B cell (primary cell): ENCODE data around the gene ZFHX2. TPM values are rescaled to one million over a fixed set of nuclear protein-coding genes. Genes with fewer than 3 reads are reported as not detected.

ENCODE experiments used
- ATAC-seq: fragments of 200-7000 bp; cut with Tn5 transposase; one replicate; pipeline ENCODE4 v1.10.0; 2021; ENCODE audit warnings: low read depth, mild to moderate bottlenecking, moderate number of reproducible peaks, moderate library complexity
- CTCF ChIA-PET: fragments of 350-600 bp; sonication (Branson Sonifier 250); formaldehyde crosslinking; loops from one replicate; lab custom pipeline; 2021; ENCODE audit warnings: antibody characterized with exemption, inconsistent platforms; lab: Charles Lee
- POLR2A ChIA-PET: fragments of 350-600 bp; sonication (Branson Sonifier 250); formaldehyde crosslinking; loops from one replicate; lab custom pipeline; 2021; ENCODE audit warnings: antibody characterized with exemption; lab: Charles Lee
- DNase-seq: peaks from one replicate; pipeline ENCODE4 v3.0.0; 2013
- H2AFZ ChIP-seq: 2 replicates; pipeline ENCODE4 v1.6.1; 2012; ENCODE audit warnings: mild to moderate bottlenecking, low read depth, low read length; ENCODE audit not compliant: insufficient read depth, poor library complexity, severe bottlenecking
- H3K27ac ChIP-seq, 2 donors: 1 replicate in 1 of 2; 2 replicates in 1 of 2; pipeline ENCODE4 v1.5.1; 2012 to 2013; ENCODE audit warnings: low read length in 2 of 2, mild to moderate bottlenecking in 2 of 2, moderate library complexity in 1 of 2
- H3K27me3 ChIP-seq, 4 experiments: fragments of 200-600 bp in 1 of 4; sonication (generic) in 1 of 4; replicated peaks in 1 of 4; 1 replicate in 2 of 4; 2 replicates in 2 of 4; pipeline versions ENCODE4 v1.6.1 to v1.7.0; 2013 to 2016; ENCODE audit warnings: low read length in 3 of 4, mild to moderate bottlenecking in 2 of 4, mixed read lengths in 1 of 4, moderate library complexity in 1 of 4; ENCODE audit not compliant: insufficient read depth in 4 of 4, control insufficient read depth in 3 of 4; ENCODE audit errors: control extremely low read depth in 1 of 4
- H3K36me3 ChIP-seq, 2 experiments: replicated peaks in 1 of 2; 1 replicate in 1 of 2; 2 replicates in 1 of 2; pipeline versions ENCODE4 v1.6.1 to v1.7.1; 2013; ENCODE audit warnings: low read length in 1 of 2; ENCODE audit not compliant: insufficient read depth in 2 of 2, control insufficient read depth in 1 of 2; ENCODE audit errors: control extremely low read depth in 1 of 2, extremely low read depth in 1 of 2
- H3K4me1 ChIP-seq, 2 donors: fragments of 200-600 bp in 1 of 2; sonication (generic) in 1 of 2; 1 replicate in 1 of 2; 2 replicates in 1 of 2; pipeline versions ENCODE4 v1.5.1 to v1.6.1; 2013 to 2017; ENCODE audit warnings: low read length in 2 of 2; ENCODE audit not compliant: control insufficient read depth in 2 of 2, insufficient read depth in 2 of 2
- H3K4me2 ChIP-seq: replicated peaks from 2 replicates; pipeline ENCODE3; 2012; ENCODE audit warnings: mild to moderate bottlenecking, low read depth, low read length; ENCODE audit not compliant: poor library complexity, severe bottlenecking
- H3K4me3 ChIP-seq, 5 experiments: fragments of 200-600 bp in 1 of 5; sonication (generic) in 1 of 5; 1 replicate in 3 of 5; 2 replicates in 2 of 5; pipeline versions ENCODE4 v1.5.1 to v1.7.0; 2011 to 2016; ENCODE audit warnings: low read length in 4 of 5, mild to moderate bottlenecking in 4 of 5, low read depth in 2 of 5, control low read depth in 1 of 5, moderate library complexity in 1 of 5; ENCODE audit not compliant: insufficient read depth in 1 of 5; ENCODE audit errors: control extremely low read depth in 1 of 5, extremely low read depth in 1 of 5
- H3K79me2 ChIP-seq: fragments of 200-600 bp; sonication (generic); one replicate; pipeline ENCODE4 v1.6.0; 2016; ENCODE audit warnings: low read length; ENCODE audit not compliant: control insufficient read depth, insufficient read depth
- H3K9ac ChIP-seq: fragments of 200-600 bp; sonication (generic); 2 replicates; pipeline ENCODE4 v1.6.1; 2017; ENCODE audit warnings: mild to moderate bottlenecking, low read length, moderate library complexity
- H3K9me3 ChIP-seq, 3 donors: one replicate each; pipeline versions ENCODE4 v1.6.1 to v1.7.1; 2013; ENCODE audit warnings: low read length in 2 of 3; ENCODE audit not compliant: control insufficient read depth in 2 of 3, insufficient read depth in 1 of 3; ENCODE audit errors: control extremely low read depth in 1 of 3
- H4K20me1 ChIP-seq: 2 replicates; pipeline ENCODE4 v1.6.0; 2012; ENCODE audit warnings: mild to moderate bottlenecking, low read length; ENCODE audit not compliant: insufficient read depth, control insufficient read depth, poor library complexity, severe bottlenecking
- H3K27ac Mint-ChIP-seq: one replicate; pipeline ENCODE4 v1.8.0; 2021; ENCODE audit warnings: mixed read lengths
- H3K27me3 Mint-ChIP-seq: one replicate; pipeline ENCODE4 v1.8.0; 2021; ENCODE audit warnings: mixed read lengths
- H3K4me1 Mint-ChIP-seq: one replicate; pipeline ENCODE4 v1.8.0; 2021; ENCODE audit warnings: mixed read lengths
- H3K4me3 Mint-ChIP-seq: one replicate; pipeline ENCODE4 v1.8.0; 2021; ENCODE audit warnings: mixed read lengths
- H3K9me3 Mint-ChIP-seq: one replicate; pipeline ENCODE4 v1.8.0; 2022; ENCODE audit warnings: mixed read lengths; ENCODE audit not compliant: insufficient read depth
- EZH2 ChIP-seq: IDR thresholded peaks from 2 replicates; pipeline ENCODE4 v1.6.1; 2012; ENCODE audit warnings: borderline replicate concordance, low read depth, mild to moderate bottlenecking, moderate library complexity, low read length; ENCODE audit not compliant: insufficient read depth, poor library complexity, severe bottlenecking
- WGBS: methylation state at CpG from one replicate; pipeline ENCODE4 v1.1.5; 2013; ENCODE audit warnings: missing lambda C conversion rate; ENCODE audit not compliant: insufficient coverage; 5-methylcytosine and 5-hydroxymethylcytosine counted together
- intact Hi-C: fragments of 100-400 bp; cut with micrococcal nuclease; formaldehyde crosslinking; loops from one replicate; pipeline ENCODE4 v1.10.0; 2022
- polyA plus RNA-seq: library from polyadenylated mRNA; depleted of rRNA; stranded (reverse); fragments of >200 nt; gene quantifications from 2 replicates; pipeline ENCODE4 v1.2.3, GENCODE V29; 2012
- total RNA-seq, 2 donors: library from RNA; stranded (reverse); fragments of 120-200 nt in 1 of 2; gene quantifications; 1 replicate in 1 of 2; 2 replicates in 1 of 2; pipeline versions ENCODE4 v1.2.3 to v1.2.4, GENCODE V29; 2013 to 2022
- TF ChIP-seq, protein P1 (sequence below): fragments of 200-600 bp; IDR thresholded peaks from one replicate; pipeline ENCODE4 v1.8.0; 2022; ENCODE audit warnings: antibody characterized with exemption, mild to moderate bottlenecking

Gene ZFHX2
- total and polyA plus RNA-seq, 2 donors (not counting 1 experiment from before 2014, with no cell fraction given) = 0.21 to 2.5 TPM

- no peak overlapping the region for H3K27ac ChIP-seq
- intact Hi-C loops = no loop called here
- Mint-ChIP-seq H3K9me3 (no peaks in the 10 kb centered on the region), H3K4me1 (peaks cover 5% of the 10 kb centered on the region), H3K27me3 (no peaks in the 10 kb centered on the region), H3K27ac (no peak overlapping the region), H3K4me3 (no peak overlapping the region)
- no peak for TF ChIP-seq EZH2
- TF ChIP-seq, protein P1, sequence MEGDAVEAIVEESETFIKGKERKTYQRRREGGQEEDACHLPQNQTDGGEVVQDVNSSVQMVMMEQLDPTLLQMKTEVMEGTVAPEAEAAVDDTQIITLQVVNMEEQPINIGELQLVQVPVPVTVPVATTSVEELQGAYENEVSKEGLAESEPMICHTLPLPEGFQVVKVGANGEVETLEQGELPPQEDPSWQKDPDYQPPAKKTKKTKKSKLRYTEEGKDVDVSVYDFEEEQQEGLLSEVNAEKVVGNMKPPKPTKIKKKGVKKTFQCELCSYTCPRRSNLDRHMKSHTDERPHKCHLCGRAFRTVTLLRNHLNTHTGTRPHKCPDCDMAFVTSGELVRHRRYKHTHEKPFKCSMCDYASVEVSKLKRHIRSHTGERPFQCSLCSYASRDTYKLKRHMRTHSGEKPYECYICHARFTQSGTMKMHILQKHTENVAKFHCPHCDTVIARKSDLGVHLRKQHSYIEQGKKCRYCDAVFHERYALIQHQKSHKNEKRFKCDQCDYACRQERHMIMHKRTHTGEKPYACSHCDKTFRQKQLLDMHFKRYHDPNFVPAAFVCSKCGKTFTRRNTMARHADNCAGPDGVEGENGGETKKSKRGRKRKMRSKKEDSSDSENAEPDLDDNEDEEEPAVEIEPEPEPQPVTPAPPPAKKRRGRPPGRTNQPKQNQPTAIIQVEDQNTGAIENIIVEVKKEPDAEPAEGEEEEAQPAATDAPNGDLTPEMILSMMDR = no peak
- no peaks in the 10 kb centered on the region for H3K79me2 ChIP-seq
- no peak overlapping the region for H3K9ac ChIP-seq
- H2AFZ ChIP-seq = no peak overlapping the region
- ATAC-seq (no peak), DNase-seq (no peak)
- H3K4me1 ChIP-seq = no peaks in the 10 kb centered on the region
- no peak overlapping the region for H3K4me3 ChIP-seq
- ChIA-PET CTCF (no interaction called here), POLR2A (no interaction called here)
- whole genome bisulfite sequencing = 96% methylated on average over 18 of the region's 25 CpGs
- H3K36me3 ChIP-seq = no peaks in the 10 kb centered on the region
- H3K27me3 ChIP-seq = no peaks in the 10 kb centered on the region
- no peaks in the 10 kb centered on the region for H3K9me3 ChIP-seq
- no peaks in the 10 kb centered on the region for H4K20me1 ChIP-seq
- H3K4me2 ChIP-seq = no peak overlapping the region
Observed at GRCh38 chr14:23513005-23513817, 38.4 kb downstream of the ZFHX2 start.

- Mint-ChIP-seq H3K27me3 (no peaks in the 10 kb centered on the region), H3K4me1 (peaks cover 5% of the 10 kb centered on the region), H3K9me3 (no peaks in the 10 kb centered on the region), H3K4me3 (peak overlapping the region; percentile 76), H3K27ac (no peak overlapping the region)
- Histone ChIP-seq H3K79me2 (no peaks in the 10 kb centered on the region), H3K4me1 (no peaks in the 10 kb centered on the region), H3K36me3 (no peaks in the 10 kb centered on the region), H3K9ac (no peak overlapping the region), H2AFZ (no peak overlapping the region), H3K27ac (no peak overlapping the region), H4K20me1 (no peaks in the 10 kb centered on the region), H3K9me3 (no peaks in the 10 kb centered on the region), H3K4me2 (peak overlapping the region; percentile 33), H3K27me3 (no peaks in the 10 kb centered on the region), H3K4me3 (no peak overlapping the region)
- CTCF ChIA-PET = no interaction called here
- DNase-seq = no peak
- TF ChIP-seq EZH2 = no peak
- TF ChIP-seq, protein P1 = no peak
- intact Hi-C loops = no loop called here
- WGBS = 76% methylated on average over 3 of the region's 13 CpGs
- POLR2A ChIA-PET = no interaction called here
- no peak for ATAC-seq
Observed at GRCh38 chr14:23512156-23512555, 39.4 kb downstream of the ZFHX2 start.
